ENCODE measurements around the gene TPP1.

TPP1 gene

GRCh38 chr11:6646918-6647679, 27.9 kb upstream of the TPP1 start:
- DNase-seq (ENCODE audit: low read depth, low spot score): no peak

GRCh38 chr11:6646576-6646917, 27.3 kb upstream of the TPP1 start:
- no peak for DNase-seq (ENCODE audit: low read depth, low spot score)

- no peak for DNase-seq (ENCODE audit: low read depth, low spot score)
These were observed 26.8 kb upstream of the TPP1 start for GRCh38 chr11:6646071-6646470.

GRCh38 chr11:6642957-6643356, 23.7 kb upstream of the TPP1 start:
- DNase-seq (ENCODE audit: low read depth, low spot score): no peak

GRCh38 chr11:6640985-6641701, 21.9 kb upstream of the TPP1 start:
- DNase-seq (ENCODE audit: low read depth, low spot score): no peak

- DNase-seq (ENCODE audit: low read depth, low spot score): no peak
These were observed 21.1 kb upstream of the TPP1 start for GRCh38 chr11:6640036-6640984.

GRCh38 chr11:6638429-6638828, 19.2 kb upstream of the TPP1 start:
- no peak for DNase-seq (ENCODE audit: low read depth, low spot score)

GRCh38 chr11:6637871-6638270, 18.6 kb upstream of the TPP1 start:
- DNase-seq (ENCODE audit: low read depth, low spot score): no peak

- no peak for DNase-seq (ENCODE audit: low read depth, low spot score)
These were observed 17.3 kb upstream of the TPP1 start for GRCh38 chr11:6636480-6636879.

GRCh38 chr11:6635082-6635932, 16.1 kb upstream of the TPP1 start:
- DNase-seq (ENCODE audit: low read depth, low spot score): no peak

- no peak for DNase-seq (ENCODE audit: low read depth, low spot score)
These were observed 15.3 kb upstream of the TPP1 start for GRCh38 chr11:6634534-6634933.

GRCh38 chr11:6633422-6634408, 14.5 kb upstream of the TPP1 start:
- no peak for DNase-seq (ENCODE audit: low read depth, low spot score)

GRCh38 chr11:6632116-6633073, 13.2 kb upstream of the TPP1 start:
- DNase-seq (ENCODE audit: low read depth, low spot score): no peak

- no peak for DNase-seq (ENCODE audit: low read depth, low spot score)
These were observed 12.2 kb upstream of the TPP1 start for GRCh38 chr11:6631361-6631890.

- DNase-seq (ENCODE audit: low read depth, low spot score): no peak
These were observed 11.5 kb upstream of the TPP1 start for GRCh38 chr11:6630632-6631291.

- no peak for DNase-seq (ENCODE audit: low read depth, low spot score)
These were observed 10.8 kb upstream of the TPP1 start for GRCh38 chr11:6629892-6630631.

GRCh38 chr11:6629573-6629891, 10.3 kb upstream of the TPP1 start:
- DNase-seq (ENCODE audit: low read depth, low spot score): no peak

- no peak for DNase-seq (ENCODE audit: low read depth, low spot score)
These were observed 9.3 kb upstream of the TPP1 start for GRCh38 chr11:6628526-6628925.

Data from iPS DF 19.7 (cell line).